HEK293T (cell line): ENCODE data around the gene ALOX12B.

Experiments used
- CTCF ChIA-PET: fragments of 350-600 bp; formaldehyde crosslinking; extraction: SDS; loops from one replicate; lab custom pipeline; 2021; ENCODE audit warnings: antibody characterized with exemption, inconsistent platforms; lab: Yijun Ruan, JAX
- POLR2A ChIA-PET: fragments of 350-600 bp; formaldehyde crosslinking; extraction: SDS; loops from one replicate; lab custom pipeline; 2020; ENCODE audit warnings: antibody characterized with exemption, inconsistent platforms; lab: Yijun Ruan, JAX
- DNase-seq: peaks from one replicate; pipeline ENCODE4 v3.0.0; 2012; ENCODE audit warnings: mixed read lengths; ENCODE audit errors: extremely low spot score
- ARNT ChIP-seq: fragments of 450-650 bp; IDR thresholded peaks from 2 replicates; pipeline ENCODE4 v1.6.1; 2017; ENCODE audit warnings: mild to moderate bottlenecking
- BHLHE40 ChIP-seq: fragments of 450-650 bp; IDR thresholded peaks from 2 replicates; pipeline ENCODE4 v1.6.1; 2016; ENCODE audit warnings: mild to moderate bottlenecking, moderate library complexity, borderline replicate concordance
- CTBP1 ChIP-seq: fragments of 450-650 bp; IDR thresholded peaks from 2 replicates; pipeline ENCODE4 v1.6.1; 2016; ENCODE audit warnings: borderline replicate concordance
- ELF4 ChIP-seq: fragments of 450-650 bp; IDR thresholded peaks from 2 replicates; pipeline ENCODE4 v1.6.1; 2017; ENCODE audit warnings: antibody characterized with exemption
- FOXA1 ChIP-seq: fragments of 450-650 bp; IDR thresholded peaks from 2 replicates; pipeline ENCODE4 v1.6.1; 2016; ENCODE audit warnings: mild to moderate bottlenecking
- FOXK2 ChIP-seq: fragments of 450-650 bp; IDR thresholded peaks from 2 replicates; pipeline ENCODE4 v1.6.1; 2016; ENCODE audit warnings: mild to moderate bottlenecking
- FOXM1 ChIP-seq: fragments of 450-650 bp; IDR thresholded peaks from 2 replicates; pipeline ENCODE4 v1.6.1; 2017; ENCODE audit warnings: mild to moderate bottlenecking, borderline replicate concordance
- HDGF ChIP-seq: fragments of 450-650 bp; IDR thresholded peaks from 2 replicates; pipeline ENCODE4 v1.6.1; 2017; ENCODE audit warnings: antibody characterized with exemption, borderline replicate concordance
- L3MBTL2 ChIP-seq: fragments of 450-650 bp; conservative IDR thresholded peaks from 2 replicates; pipeline ENCODE4 v1.6.1; 2016; ENCODE audit warnings: mild to moderate bottlenecking
- LEF1 ChIP-seq: fragments of 450-650 bp; IDR thresholded peaks from 2 replicates; pipeline ENCODE4 v1.6.1; 2017; ENCODE audit warnings: mild to moderate bottlenecking, borderline replicate concordance
- NFRKB ChIP-seq: fragments of 450-650 bp; IDR thresholded peaks from 2 replicates; pipeline ENCODE4 v1.6.1; 2016; ENCODE audit warnings: mild to moderate bottlenecking, moderate library complexity
- SP1 ChIP-seq: fragments of 450-650 bp; IDR thresholded peaks from 2 replicates; pipeline ENCODE4 v1.6.1; 2017
- SUZ12 ChIP-seq: fragments of 450-650 bp; IDR thresholded peaks from 2 replicates; pipeline ENCODE4 v1.6.1; 2016; ENCODE audit warnings: mild to moderate bottlenecking
- TARDBP ChIP-seq: fragments of 450-650 bp; IDR thresholded peaks from 2 replicates; pipeline ENCODE4 v1.6.1; 2016
- ZNF384 ChIP-seq: fragments of 450-650 bp; IDR thresholded peaks from 2 replicates; pipeline ENCODE4 v1.6.1; 2016
- TF ChIP-seq, protein P1 (sequence below): fragments of 450-650 bp; IDR thresholded peaks from 2 replicates; pipeline ENCODE4 v1.6.1; 2016

The ALOX12B gene

DNA sequence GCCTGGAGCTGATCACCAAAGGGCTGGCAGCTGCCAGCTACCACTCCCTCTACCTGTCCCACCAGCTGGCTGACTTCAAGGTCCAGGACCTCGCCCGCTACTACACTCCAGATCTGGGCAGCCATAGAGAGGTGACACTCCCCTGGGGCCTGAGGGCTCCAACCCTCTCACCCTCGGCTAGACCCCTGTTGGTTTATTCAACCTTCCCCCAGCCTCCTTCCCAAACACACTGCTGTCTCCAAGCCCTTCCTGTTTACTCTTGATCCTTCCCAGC is 18.0 kb downstream of the ALOX12B start:
- TF ChIP-seq ELF4: no peak
- TF ChIP-seq SP1: no peak
- no peak for TF ChIP-seq HDGF
- TF ChIP-seq, protein P1, sequence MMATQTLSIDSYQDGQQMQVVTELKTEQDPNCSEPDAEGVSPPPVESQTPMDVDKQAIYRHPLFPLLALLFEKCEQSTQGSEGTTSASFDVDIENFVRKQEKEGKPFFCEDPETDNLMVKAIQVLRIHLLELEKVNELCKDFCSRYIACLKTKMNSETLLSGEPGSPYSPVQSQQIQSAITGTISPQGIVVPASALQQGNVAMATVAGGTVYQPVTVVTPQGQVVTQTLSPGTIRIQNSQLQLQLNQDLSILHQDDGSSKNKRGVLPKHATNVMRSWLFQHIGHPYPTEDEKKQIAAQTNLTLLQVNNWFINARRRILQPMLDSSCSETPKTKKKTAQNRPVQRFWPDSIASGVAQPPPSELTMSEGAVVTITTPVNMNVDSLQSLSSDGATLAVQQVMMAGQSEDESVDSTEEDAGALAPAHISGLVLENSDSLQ: no peak
- no peak for TF ChIP-seq LEF1
- no peak for TF ChIP-seq ARNT
- TF ChIP-seq ZNF384: no peak
- no peak for TF ChIP-seq TARDBP
- TF ChIP-seq FOXA1: no peak
- no peak for TF ChIP-seq FOXM1
- TF ChIP-seq BHLHE40: no peak
- TF ChIP-seq FOXK2: no peak
- no peak for TF ChIP-seq L3MBTL2
- no peak for TF ChIP-seq CTBP1
- no peak for TF ChIP-seq NFRKB
- no peak for TF ChIP-seq SUZ12
- DNase-seq: no peak
- CTCF ChIA-PET: interaction anchor here (1.0 to 1.9 kb wide), 3 partner anchors 9 to 41 kb away, joined by 5 to 10 read pairs (median 8); no protein-coding TSS in a partner anchor
- POLR2A ChIA-PET: interaction anchor here (1.5 kb wide), 1 partner anchor 104 kb away, joined by 6 read pairs; no protein-coding TSS in a partner anchor

DNA sequence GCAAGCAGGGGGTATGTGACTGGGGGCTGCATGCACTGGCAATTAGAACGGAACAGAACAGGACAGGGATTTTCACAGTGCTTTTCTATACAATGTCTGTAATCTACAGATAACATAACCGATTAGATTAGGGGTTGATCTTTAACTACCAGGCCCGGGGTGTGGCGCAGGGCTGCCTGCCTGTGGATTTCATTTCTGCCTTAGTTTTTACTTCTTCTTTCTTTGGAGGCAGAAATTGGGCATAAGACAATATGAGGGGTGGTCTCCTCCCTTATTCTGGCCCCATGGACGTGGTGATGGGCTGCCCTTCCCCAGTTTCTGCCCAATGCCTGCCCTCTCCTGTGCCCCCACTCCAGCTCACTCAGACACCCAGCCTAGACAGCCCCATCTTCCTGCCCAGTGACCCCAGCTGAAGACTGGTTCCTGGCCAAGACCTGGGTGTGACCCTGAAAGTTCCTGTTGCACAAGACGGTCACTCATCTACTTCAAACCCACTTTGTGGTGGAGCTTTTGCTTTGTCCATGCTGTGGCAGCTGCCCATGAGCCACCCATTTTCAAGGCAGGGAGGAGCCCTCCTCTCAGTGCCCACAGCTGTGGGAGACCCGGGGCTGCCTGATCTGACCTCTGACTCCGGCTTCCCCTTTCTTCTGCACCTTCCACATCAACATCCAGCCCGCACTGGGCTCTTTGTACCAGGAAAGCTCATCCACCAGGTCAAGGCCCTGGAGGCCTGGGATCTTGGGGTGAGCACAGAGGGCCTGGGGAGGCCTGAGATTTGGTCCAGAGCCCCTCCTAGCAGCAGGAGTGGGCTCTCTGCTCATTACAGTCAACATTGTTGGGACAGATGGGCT is 18.6 kb downstream of the ALOX12B start:
- no peak for TF ChIP-seq FOXA1
- no peak for TF ChIP-seq FOXK2
- TF ChIP-seq TARDBP: no peak
- no peak for TF ChIP-seq L3MBTL2
- no peak for TF ChIP-seq ELF4
- TF ChIP-seq LEF1: no peak
- TF ChIP-seq BHLHE40: no peak
- TF ChIP-seq, protein P1: no peak
- TF ChIP-seq ARNT: no peak
- ChIA-PET CTCF (interaction anchor here (1.0 to 1.9 kb wide), 3 partner anchors 8 to 41 kb away, joined by 5 to 10 read pairs (median 8); no protein-coding TSS in a partner anchor), POLR2A (interaction anchor here (1.5 kb wide), 1 partner anchor 104 kb away, joined by 6 read pairs; no protein-coding TSS in a partner anchor)
- DNase-seq: no peak

DNA sequence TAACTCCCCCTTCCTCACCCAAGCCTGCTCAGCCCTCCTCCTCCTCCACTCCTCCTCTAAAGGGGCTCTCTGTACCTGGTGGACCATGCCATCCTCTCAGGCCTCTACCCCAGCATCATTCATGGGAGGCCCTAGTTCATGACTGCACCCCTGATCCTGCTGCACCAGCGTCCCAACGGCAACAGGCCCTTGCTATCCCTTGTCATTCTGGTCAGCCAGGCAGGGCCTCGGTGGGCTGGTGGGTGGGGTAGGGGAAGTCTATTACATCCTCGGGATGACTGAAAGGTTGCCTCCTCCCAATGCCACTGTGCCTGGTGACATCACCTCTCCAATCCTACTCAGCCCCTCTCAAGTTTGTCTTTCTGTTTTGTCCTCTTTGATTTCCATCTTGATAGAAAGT is 19.7 kb downstream of the ALOX12B start:
- POLR2A ChIA-PET: no interaction called here
- CTCF ChIA-PET: interaction anchor here (1.9 kb wide), 1 partner anchor 25 kb away, joined by 10 read pairs; no protein-coding TSS in a partner anchor
- DNase-seq: no peak
- TF ChIP-seq SUZ12 (no peak), SP1 (no peak), NFRKB (no peak), L3MBTL2 (no peak), BHLHE40 (no peak), TARDBP (no peak), ARNT (no peak), ELF4 (no peak), CTBP1 (no peak)

DNA sequence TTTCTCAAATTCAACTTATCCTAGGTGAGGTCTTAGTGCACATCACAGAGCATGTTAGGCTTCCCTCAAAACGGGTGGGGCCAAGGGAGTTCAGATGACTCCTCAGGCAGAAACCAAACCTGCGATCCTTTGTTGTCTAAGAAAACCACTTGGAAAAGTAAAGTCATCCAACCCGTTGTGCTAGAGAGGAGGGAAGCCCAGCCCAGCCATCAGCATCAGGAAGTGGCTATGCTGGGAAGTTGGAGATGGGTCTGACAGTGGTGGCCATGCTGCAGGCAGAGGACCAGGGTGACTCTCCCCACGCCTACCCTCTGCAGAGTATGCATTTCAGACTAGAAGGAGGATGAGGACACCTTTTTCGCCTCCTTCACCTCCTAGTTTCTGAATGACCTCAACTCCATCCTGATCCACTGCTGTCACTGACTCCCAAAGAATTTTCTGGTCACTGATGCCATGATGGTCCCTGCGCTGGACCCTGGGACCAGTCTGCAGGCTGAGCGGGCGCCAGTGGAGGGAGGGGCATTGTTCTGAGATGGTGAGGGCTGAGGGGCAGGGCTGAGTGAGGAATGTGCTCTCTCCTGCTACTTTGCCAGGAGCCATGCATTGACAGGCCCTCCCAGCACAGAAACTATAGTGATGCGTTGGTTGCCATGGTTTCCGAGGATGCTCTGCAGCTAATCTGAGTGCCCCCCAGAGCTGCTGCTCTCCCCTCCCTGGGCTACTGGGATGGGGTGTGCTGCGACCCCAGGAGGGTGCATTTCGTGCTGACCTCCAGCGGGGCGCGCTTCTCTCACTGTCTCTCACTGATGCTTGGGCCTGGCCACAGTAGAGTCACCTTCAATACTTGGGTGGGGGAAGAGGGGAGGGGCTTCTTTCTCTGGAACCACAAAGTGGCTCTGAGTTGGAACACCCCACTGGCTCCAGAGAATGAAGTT is 20.4 kb downstream of the ALOX12B start:
- POLR2A ChIA-PET: no interaction called here
- no peak for DNase-seq
- CTCF ChIA-PET: interaction anchor here (0.6 kb wide), 1 partner anchor 71 kb away, joined by 4 read pairs; no protein-coding TSS in a partner anchor
- TF ChIP-seq TARDBP (no peak), BHLHE40 (no peak), FOXK2 (no peak), SP1 (no peak), CTBP1 (no peak)
- TF ChIP-seq, protein P1: no peak

DNA sequence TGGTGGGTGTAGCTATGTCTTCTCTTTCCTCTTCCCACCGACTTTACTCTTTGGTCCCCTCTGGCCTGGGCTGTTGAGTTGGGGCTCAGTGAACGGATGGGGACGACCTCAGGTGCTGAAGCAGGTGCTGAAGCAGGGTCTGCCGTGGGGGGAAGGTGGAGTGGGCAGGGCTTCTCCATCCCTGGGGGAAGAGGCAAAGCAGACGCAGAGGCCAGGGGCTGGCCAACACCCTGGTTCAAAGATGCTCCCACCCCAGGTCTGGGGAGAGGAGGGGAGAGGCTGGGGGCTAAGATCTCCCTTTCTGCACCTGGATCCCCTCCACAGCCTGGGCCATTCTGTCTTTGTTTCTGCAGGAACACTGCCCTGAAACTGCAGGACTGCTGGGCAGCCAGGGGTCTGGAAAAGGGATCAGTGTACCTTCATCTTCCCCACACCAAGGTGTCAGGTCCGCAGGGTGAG is 22.9 kb downstream of the ALOX12B start:
- CTCF ChIA-PET: no interaction called here
- POLR2A ChIA-PET: no interaction called here
- TF ChIP-seq, protein P1: no peak
- TF ChIP-seq LEF1 (no peak), L3MBTL2 (no peak), HDGF (no peak), NFRKB (no peak), TARDBP (no peak), ARNT (no peak), CTBP1 (no peak), ELF4 (no peak)
- DNase-seq: no peak
